Measurements from ENCODE around the gene BICDL1. TPM values are rescaled to one million over a fixed set of nuclear protein-coding genes. Genes with fewer than 3 reads are reported as not detected.

Gene BICDL1
- total RNA-seq, 1 experiment from 2014 or later, result 20.7 TPM

DNA sequence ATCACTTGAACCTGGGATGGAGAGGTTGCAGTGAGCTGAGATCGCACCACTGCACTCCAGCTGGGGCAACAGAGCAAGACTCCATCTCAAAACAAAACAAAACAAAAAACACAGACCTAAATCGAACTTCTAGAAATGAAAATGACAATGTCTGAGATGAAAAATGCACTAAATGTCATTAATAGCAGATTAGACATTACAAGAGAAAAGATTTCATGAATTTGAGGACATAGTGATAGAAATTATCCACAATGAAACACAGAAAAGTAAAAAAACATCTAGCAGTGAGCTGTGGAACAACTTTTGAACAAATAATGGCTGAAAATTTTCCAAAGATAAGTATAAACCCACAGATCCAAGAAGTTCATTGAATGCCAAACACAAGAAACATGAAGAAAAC, 35.2 kb downstream of the BICDL1 start:
- no TSS peak for BruUV-seq (replicated peaks)
- intact Hi-C loops (cut with micrococcal nuclease), result no loop called here
- no peak for TF ChIP-seq CTCF (IDR thresholded peaks at IDR 0.05; ENCODE audit: unreplicated experiment)
- POLR2A ChIA-PET, result no interaction called here
- no peaks in the 10 kb centered on the region for H3K4me1 Mint-ChIP-seq (ENCODE audit: insufficient read depth, unreplicated experiment)
- H3K36me3 Mint-ChIP-seq (ENCODE audit: insufficient read depth, unreplicated experiment), result no peaks in the 10 kb centered on the region
- no peaks in the 10 kb centered on the region for H3K9me3 Mint-ChIP-seq (ENCODE audit: unreplicated experiment)
- CTCF ChIA-PET, result interaction anchor here (0.6 to 1.9 kb wide), 2 partner anchors 63 to 1843 kb away, joined by 3 to 7 read pairs; no protein-coding TSS in a partner anchor
- H3K27me3 Mint-ChIP-seq (ENCODE audit: insufficient read depth, unreplicated experiment), result no peaks in the 10 kb centered on the region
- H3K27ac Mint-ChIP-seq (ENCODE audit: low read depth, unreplicated experiment), result no peak overlapping the region
- no peak overlapping the region for H3K4me3 Mint-ChIP-seq (ENCODE audit: unreplicated experiment)
- DNase-seq (ENCODE audit: unreplicated experiment), result no peak

DNA sequence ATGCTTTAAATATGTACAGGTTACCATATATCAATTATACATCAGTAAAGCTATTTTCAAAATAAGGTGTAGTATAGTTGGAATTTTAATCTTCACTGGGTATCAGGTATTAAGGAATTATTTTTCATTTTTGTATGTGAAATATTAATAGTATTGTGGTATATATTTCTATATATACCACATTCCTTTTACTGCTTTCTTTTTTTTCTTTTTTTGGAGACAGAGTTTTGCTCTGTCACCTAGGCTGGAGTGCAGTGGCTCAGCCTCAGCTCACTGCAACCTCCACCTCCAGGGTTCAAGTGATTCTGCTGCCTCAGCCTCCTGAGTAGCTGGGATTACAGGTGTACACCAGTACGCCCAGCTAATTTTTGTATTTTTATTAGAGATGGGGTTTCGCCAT, 36.6 kb downstream of the BICDL1 start:
- intact Hi-C loops (cut with micrococcal nuclease), result no loop called here
- H3K9me3 Mint-ChIP-seq (ENCODE audit: unreplicated experiment), result no peaks in the 10 kb centered on the region
- no peaks in the 10 kb centered on the region for H3K36me3 Mint-ChIP-seq (ENCODE audit: insufficient read depth, unreplicated experiment)
- H3K27me3 Mint-ChIP-seq (ENCODE audit: insufficient read depth, unreplicated experiment), result no peaks in the 10 kb centered on the region
- TF ChIP-seq CTCF (IDR thresholded peaks at IDR 0.05; ENCODE audit: unreplicated experiment), result no peak
- ChIA-PET POLR2A (interaction anchor here (1.7 kb wide), 1 partner anchor 10 kb away, joined by 4 read pairs; no protein-coding TSS in a partner anchor), CTCF (interaction anchor here (0.6 to 1.5 kb wide), 3 partner anchors 9 to 553 kb away, joined by 3 to 5 read pairs (median 3); no protein-coding TSS in a partner anchor)
- peaks cover 4% of the 10 kb centered on the region for H3K4me1 Mint-ChIP-seq (ENCODE audit: insufficient read depth, unreplicated experiment)
- no peak for DNase-seq (ENCODE audit: unreplicated experiment)
- BruUV-seq (replicated peaks), result no TSS peak
- H3K27ac Mint-ChIP-seq (ENCODE audit: low read depth, unreplicated experiment), result no peak overlapping the region
- H3K4me3 Mint-ChIP-seq (ENCODE audit: unreplicated experiment), result no peak overlapping the region

- intact Hi-C loops (cut with micrococcal nuclease), result no loop called here
- ChIA-PET CTCF (interaction anchor here (0.8 to 1.7 kb wide), 2 partner anchors 10 to 55 kb away, joined by 3 to 6 read pairs; no protein-coding TSS in a partner anchor), POLR2A (interaction anchor here (0.6 to 2.1 kb wide), 4 partner anchors 9 to 86 kb away, joined by 3 to 10 read pairs (median 3); no protein-coding TSS in a partner anchor)
- TF ChIP-seq CTCF (IDR thresholded peaks at IDR 0.05; ENCODE audit: unreplicated experiment), result no peak
- H3K9me3 Mint-ChIP-seq (ENCODE audit: unreplicated experiment), result no peaks in the 10 kb centered on the region
- no TSS peak for BruUV-seq (replicated peaks)
- no peak overlapping the region for H3K4me3 Mint-ChIP-seq (ENCODE audit: unreplicated experiment)
- DNase-seq (ENCODE audit: unreplicated experiment), result no peak
- peaks cover 5% of the 10 kb centered on the region for H3K4me1 Mint-ChIP-seq (ENCODE audit: insufficient read depth, unreplicated experiment)
- H3K27ac Mint-ChIP-seq (ENCODE audit: low read depth, unreplicated experiment), result no peak overlapping the region
- no peaks in the 10 kb centered on the region for H3K27me3 Mint-ChIP-seq (ENCODE audit: insufficient read depth, unreplicated experiment)
- no peaks in the 10 kb centered on the region for H3K36me3 Mint-ChIP-seq (ENCODE audit: insufficient read depth, unreplicated experiment)
These were observed 43.2 kb downstream of the BICDL1 start for GRCh38 chr12:120032242-120032641.

GRCh38 chr12:120037851-120038250, 48.8 kb downstream of the BICDL1 start:
- Mint-ChIP-seq H3K27ac (ENCODE audit: low read depth, unreplicated experiment) (no peak overlapping the region), H3K27me3 (ENCODE audit: insufficient read depth, unreplicated experiment) (no peaks in the 10 kb centered on the region), H3K36me3 (ENCODE audit: insufficient read depth, unreplicated experiment) (no peaks in the 10 kb centered on the region), H3K4me3 (ENCODE audit: unreplicated experiment) (no peak overlapping the region), H3K4me1 (ENCODE audit: insufficient read depth, unreplicated experiment) (peaks cover 17% of the 10 kb centered on the region), H3K9me3 (ENCODE audit: unreplicated experiment) (no peaks in the 10 kb centered on the region)
- DNase-seq (ENCODE audit: unreplicated experiment), result no peak
- no TSS peak for BruUV-seq (replicated peaks)
- no peak for TF ChIP-seq CTCF (IDR thresholded peaks at IDR 0.05; ENCODE audit: unreplicated experiment)
- intact Hi-C loops (cut with micrococcal nuclease), result no loop called here
- ChIA-PET CTCF (no interaction called here), POLR2A (interaction anchor here (1.9 kb wide), 1 partner anchor 10 kb away, joined by 4 read pairs; no protein-coding TSS in a partner anchor)

Data from MCF 10A (cell line).